Measurements from ENCODE around the gene SLFN12L. TPM values are rescaled to one million over a fixed set of nuclear protein-coding genes. Genes with fewer than 3 reads are reported as not detected.

Gene SLFN12L
- total and polyA plus RNA-seq, 10 of the 15 experiments (the other 5 are each of a cell fraction or from before 2014, with no cell fraction given), result 1.0 to 21.3 (median 9.4) TPM

DNA sequence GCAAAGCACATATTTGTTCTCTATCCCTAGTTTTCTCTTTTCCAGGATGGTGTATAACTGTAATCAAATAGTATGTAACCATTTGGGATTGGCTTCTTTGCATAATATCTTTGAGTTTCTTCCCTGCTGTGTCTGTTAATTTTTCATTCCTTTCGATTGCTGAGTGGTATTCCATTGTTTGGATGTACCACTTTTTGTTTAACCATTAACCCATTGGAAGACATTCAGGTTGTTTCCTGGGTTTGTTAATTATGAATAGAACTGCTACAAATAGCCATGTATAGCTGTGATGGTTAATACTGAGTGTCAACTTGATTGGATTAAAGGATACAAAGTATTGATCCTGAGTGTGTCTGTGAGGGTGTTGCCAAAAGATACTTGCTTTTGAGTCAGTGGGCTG, 84.3 kb downstream of the SLFN12L start:
- no peaks in the 10 kb centered on the region for H3K36me3 ChIP-seq (ENCODE audit: control insufficient read depth in 2 of 2, insufficient read depth in 2 of 2, low read length in 1 of 2)
- no peak overlapping the region for H3K27ac ChIP-seq (ENCODE audit: control insufficient read depth, insufficient read depth)
- no peaks in the 10 kb centered on the region for H3K9me3 ChIP-seq (replicated peaks; ENCODE audit: control insufficient read depth, insufficient read depth, low read length)
- DNase-seq (ENCODE audit: low read depth, low spot score) (no peak), FAIRE-seq (no peak), ATAC-seq (no peak)
- WGBS (ENCODE audit: insufficient coverage, insufficient replicate concordance, low lambda C conversion rate, missing lambda C conversion rate), result 91% methylated on average over 1 of the region's 1 CpG
- BruUV-seq (replicated peaks), result no TSS peak
- ChIA-PET RAD21 (ENCODE audit: unreplicated experiment) (no interaction called here), CTCF (interaction anchor here (0.6 to 0.7 kb wide), 2 partner anchors 132 to 357 kb away, joined by 3 read pairs; no protein-coding TSS in a partner anchor), POLR2A (no interaction called here), SMC1A (ENCODE audit: uncharacterized antibody, unreplicated experiment) (interaction anchor here (0.7 to 0.9 kb wide), 2 partner anchors 69 to 216 kb away, joined by 4 read pairs; no protein-coding TSS in a partner anchor)
- peaks cover 3% of the 10 kb centered on the region; the same call in 1 of the 2 replicates for H3K4me1 ChIP-seq (ENCODE audit: control insufficient read depth, insufficient read depth, low read length)
- H3K9ac ChIP-seq (ENCODE audit: control insufficient read depth, insufficient read depth, low read length), result no peak overlapping the region
- no peak overlapping the region for H3K4me2 ChIP-seq (ENCODE audit: control insufficient read depth, insufficient read depth)
- no peak overlapping the region for H2AFZ ChIP-seq (ENCODE audit: control insufficient read depth, low read depth, low read length)
- no peaks in the 10 kb centered on the region for H3K27me3 ChIP-seq (replicated peaks in 1 of 2; ENCODE audit: control insufficient read depth in 2 of 2, insufficient read depth in 2 of 2, low read length in 1 of 2)
- TF ChIP-seq SRF (IDR thresholded peaks at IDR 0.05; ENCODE audit: low read depth in 2 of 2, low read length in 2 of 2) (no peak), PBX3 (IDR thresholded peaks at IDR 0.05; ENCODE audit: insufficient replicate concordance, low read depth, low read length) (no peak), NRF1 (conservative IDR thresholded peaks at IDR 0.05; ENCODE audit: low read depth, low read length) (no peak), PKNOX1 (IDR thresholded peaks at IDR 0.05) (no peak), JUND (IDR thresholded peaks at IDR 0.05; ENCODE audit: low read depth, low read length) (no peak), JUNB (IDR thresholded peaks at IDR 0.05) (no peak)
- in situ Hi-C loops (cut with MboI) (no loop called here), intact Hi-C loops (cut with micrococcal nuclease; ENCODE audit: unreplicated experiment) (no loop called here)
- H4K20me1 ChIP-seq (ENCODE audit: control insufficient read depth, insufficient read depth), result no peaks in the 10 kb centered on the region
- peaks cover 3% of the 10 kb centered on the region for H3K79me2 ChIP-seq (ENCODE audit: control insufficient read depth, insufficient read depth, low read length)
- no peak overlapping the region for H3K4me3 ChIP-seq

All from GM12878 (cell line).